Ureter (tissue), 1 donor: Measurements from ENCODE around the gene ATG4D. TPM values are rescaled to one million over a fixed set of nuclear protein-coding genes. Genes with fewer than 3 reads are reported as not detected.

ENCODE experiments used
- DNase-seq: peaks from one replicate; pipeline ENCODE4 v3.0.0-alpha.2; 2020; ENCODE audit warnings: low spot score
- total RNA-seq: library from RNA; stranded (reverse); gene quantifications from one replicate; pipeline ENCODE4 v1.2.4, GENCODE V29; 2023
- donor health status: DM: yes; HTN: yes; CAD: no.

The ATG4D gene
- 36.7 TPM for total RNA-seq

- DNase-seq: peak; percentile 83
These were observed at the start of gene ATG4D for GRCh38 chr19:10543420-10544241. TSS of gene ATG4D (plus strand) at chr19:10543904. CDS start at chr19:10544091, 187 bp downstream.

- DNase-seq: no peak
These were observed 46.3 kb upstream of the ATG4D start for GRCh38 chr19:10497371-10497770.

DNA sequence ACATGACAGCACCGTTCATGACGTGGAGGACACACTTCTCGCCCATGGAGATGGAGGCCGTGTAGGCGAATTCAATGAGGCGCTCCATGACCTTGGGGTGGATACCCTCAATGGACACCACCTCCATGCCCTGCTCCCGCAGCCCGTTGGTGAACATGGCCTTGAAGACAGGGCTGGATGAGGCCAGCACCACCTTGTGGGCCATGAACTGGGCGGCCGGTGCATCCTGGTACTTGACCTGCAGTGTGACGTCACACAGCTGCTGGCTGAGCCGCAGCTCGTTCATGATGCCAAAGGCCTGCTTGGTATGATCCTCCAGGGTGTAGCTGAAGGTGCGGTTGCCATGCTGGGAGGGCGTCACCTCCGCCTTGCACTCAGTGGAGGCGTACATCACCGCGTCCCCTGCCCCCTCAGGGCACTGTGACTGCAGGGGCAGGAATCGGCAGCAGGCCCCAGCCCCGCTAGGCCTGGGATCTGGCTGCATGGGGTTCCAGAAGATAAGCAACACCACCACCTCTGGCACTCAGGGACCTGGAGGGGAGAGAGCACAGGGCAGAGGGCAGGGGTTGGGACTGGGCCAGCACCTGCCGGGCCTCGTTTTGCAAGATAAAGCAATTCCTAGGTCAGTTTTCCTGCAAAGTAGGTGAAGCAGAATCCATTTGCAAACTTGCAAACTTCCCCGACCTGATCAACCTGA lies 44.0 kb upstream of the ATG4D start:
- no peak for DNase-seq

- no peak for DNase-seq
These were observed 43.5 kb upstream of the ATG4D start for GRCh38 chr19:10500247-10500592.

DNA sequence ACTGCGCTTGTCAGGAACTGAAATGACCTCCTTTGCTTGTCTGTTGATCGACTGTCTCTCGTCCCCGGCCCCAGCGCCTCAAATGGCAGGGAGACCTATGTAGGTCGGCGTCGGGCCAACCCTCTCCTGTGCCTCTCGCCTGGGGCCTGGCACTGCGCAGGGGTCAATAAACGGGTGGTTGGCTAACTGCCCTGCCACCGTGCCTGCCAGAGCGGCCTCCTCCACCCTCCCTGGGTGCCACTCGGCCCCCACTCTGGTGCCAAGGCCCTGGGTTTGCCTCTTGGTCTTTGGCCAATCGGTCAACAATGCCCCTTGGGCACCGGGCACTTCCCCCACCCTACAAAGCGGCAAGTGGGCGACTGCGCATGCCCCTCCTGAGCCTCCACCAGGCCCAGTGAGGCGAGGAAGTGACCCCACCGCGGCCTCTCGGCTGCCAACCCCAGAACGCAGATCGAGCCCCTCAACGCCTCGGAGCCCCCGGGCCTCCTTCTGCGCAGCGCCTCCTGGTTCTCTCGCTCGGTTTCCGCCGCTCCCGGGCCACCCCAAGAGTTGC lies 41.7 kb upstream of the ATG4D start:
- DNase-seq: peak; percentile 76

- peak; percentile 94 for DNase-seq
These were observed 41.1 kb upstream of the ATG4D start for GRCh38 chr19:10502524-10503001.

GRCh38 chr19:10503002-10503789 lies 40.5 kb upstream of the ATG4D start, which contains the start of gene KEAP1:
TSS of gene KEAP1 (minus strand) at chr19:10503356. CDS start at chr19:10500033, 3,323 bp downstream.
- peak; percentile 58 for DNase-seq

DNA sequence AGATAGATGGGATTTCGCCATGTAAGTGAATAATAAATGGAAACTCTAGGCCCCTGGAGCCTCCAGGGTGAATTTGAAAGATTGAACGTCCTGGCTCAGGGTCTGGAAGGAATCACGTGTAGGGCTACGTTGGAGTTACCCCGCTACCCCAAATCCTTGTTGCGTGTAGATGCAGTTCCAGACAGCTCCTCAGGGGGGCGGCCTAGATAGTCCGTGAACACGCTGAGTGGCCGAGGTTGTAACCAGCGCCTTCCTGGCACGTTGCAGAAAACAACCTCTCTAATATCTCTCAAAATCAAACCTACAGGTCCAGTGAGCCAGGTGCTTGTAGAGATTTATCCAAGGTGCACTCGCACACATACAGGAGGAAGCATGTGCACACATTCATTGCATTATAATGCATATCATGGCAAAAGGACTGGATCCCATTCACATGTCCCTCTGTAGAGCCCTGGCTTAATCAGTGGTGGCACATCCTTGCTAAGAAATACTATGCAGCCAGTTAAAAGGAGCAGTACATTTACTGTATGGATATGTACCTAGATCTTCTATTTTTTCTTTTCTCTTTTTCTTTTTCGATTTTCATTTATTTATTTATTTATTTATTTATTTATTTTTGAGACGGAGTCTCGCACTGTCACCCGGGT lies 38.0 kb upstream of the ATG4D start:
- DNase-seq: peak; percentile 76

- DNase-seq: no peak
These were observed 35.7 kb upstream of the ATG4D start for GRCh38 chr19:10508036-10508435.

- no peak for DNase-seq
These were observed 35.0 kb upstream of the ATG4D start for GRCh38 chr19:10508707-10509106.

GRCh38 chr19:10510301-10510802 lies 33.4 kb upstream of the ATG4D start:
- DNase-seq: no peak

DNA sequence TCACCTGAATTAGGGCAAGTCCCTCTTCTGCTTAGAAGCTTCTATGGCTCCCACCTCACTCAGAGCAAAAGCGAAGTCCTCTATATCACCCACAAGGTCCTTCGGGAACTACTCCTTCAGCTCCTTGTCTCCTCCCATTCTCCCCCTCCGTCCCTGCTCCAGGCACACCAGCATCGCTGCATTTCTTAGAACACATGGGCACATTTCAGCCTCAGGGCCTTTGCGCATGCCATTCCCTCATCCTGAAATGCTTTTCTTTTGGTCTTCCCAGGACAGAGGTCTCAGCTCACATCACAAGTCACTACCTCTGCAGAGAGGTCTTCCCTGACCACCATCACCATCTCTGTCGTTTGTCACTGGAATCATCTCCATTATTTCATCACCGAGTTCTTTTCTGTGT lies 30.5 kb upstream of the ATG4D start:
- no peak for DNase-seq

DNA sequence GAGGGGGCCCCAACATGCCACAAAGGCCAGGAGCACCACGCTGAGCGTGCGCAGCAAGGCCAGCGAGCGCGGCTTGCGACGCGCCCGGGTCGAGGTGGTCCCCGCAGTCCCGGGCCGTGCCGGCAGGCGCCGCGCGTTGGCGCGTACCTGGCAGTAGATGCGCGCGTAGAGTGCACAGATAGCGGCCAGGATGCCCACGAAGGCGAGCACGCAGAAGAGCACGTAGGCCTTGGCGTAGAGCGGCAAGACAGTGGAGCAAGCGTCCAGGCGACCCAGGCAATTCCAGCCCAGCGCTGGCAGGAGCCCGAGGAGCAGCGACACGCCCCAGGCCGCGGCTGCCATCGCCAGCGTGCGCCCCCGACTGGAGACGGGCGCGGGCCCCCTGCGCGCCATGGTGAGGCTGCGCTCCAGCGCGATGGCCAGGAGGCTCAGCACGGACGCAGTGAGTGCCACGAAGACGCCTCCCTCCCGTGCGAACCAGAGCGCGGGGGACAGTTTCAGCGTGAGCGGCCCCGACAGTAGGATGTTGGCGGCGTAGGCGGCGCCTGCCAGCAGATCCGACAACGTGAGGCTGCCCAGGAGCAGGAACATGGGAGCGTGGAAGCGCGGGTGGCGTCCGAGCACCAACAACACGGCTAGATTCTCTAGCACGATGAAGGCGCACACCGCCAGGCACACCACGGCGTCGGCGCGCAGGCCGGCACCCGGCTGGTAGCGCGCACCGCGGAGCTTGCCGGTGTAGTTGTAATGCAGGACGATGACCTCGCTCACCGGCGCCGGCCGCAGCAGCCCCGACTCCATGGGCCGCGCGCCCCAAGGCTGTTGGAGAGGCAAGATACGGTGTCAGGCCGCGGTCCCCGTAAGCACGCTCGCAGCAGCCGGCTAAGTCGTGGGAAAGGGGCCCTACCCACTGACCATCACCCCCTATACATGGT lies 29.2 kb upstream of the ATG4D start:
- no peak for DNase-seq

- DNase-seq: no peak
These were observed 27.7 kb upstream of the ATG4D start for GRCh38 chr19:10516064-10516385.

DNA sequence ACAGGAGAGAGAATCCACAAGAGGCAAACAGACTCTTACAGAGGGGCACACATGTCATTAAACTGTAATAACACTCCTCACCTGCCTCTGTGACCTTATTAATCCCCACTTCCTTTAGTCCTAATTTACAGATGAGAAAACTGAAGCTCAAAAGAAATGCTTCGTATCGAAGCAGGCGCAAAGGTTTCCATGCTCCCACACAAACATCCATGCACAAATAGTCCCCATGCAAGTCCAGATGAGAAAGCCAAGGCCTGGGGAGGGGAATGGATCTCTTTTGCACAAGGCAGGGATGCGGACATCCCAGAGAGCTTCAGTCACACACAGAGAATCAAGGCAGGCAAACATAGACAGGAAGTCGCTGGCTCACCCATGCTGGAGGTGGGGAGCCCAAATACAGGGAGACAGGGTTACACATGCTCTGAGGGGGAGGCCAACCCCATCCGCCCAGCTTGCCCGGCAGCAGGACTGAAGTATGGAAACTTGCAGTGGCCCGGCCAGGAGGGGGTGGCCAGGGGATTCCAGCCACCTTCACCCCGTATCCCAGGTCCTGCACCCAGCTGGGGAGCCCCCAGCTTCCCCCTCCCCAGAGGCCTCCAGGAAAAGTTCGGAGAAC lies 26.9 kb upstream of the ATG4D start:
- no peak for DNase-seq

- DNase-seq: no peak
These were observed 26.3 kb upstream of the ATG4D start, which contains the start of gene S1PR5 for GRCh38 chr19:10517361-10517759. TSS of gene S1PR5 (minus strand) at chr19:10517447. CDS start at chr19:10515011, 2,436 bp downstream.

DNA sequence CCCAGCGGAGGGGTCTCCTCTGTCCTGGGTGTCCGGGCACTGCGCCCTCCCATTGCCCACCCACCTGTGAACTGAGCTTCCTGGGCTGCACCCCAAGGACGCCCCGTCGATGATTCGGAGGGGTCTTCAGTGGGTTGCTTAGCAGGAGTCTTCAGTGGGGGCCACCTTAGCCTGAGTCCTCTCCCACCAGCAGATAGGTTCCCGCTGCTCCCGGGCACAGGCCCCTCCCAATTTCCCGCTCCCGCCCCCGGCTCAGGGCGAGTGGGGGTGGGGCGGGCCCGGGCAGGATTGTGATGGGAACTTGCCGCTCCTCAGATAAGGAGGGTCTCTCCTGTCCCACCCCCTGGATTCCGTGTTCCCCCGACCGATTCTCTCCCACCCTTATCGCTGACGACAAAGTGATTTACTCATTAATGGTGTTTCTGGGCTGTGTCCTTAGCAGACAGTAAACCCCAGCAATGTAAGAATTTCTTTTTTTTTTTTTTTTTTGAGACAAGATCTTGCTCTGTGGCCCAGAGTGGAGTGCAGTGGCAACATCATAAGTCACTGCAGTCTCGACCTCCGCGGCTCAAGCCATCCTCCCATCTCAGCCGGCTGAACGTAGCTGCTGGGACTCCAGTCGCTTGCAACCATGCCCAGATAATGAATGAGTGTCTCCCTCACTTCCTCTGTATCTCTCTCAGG lies 25.8 kb upstream of the ATG4D start:
- DNase-seq: peak; percentile 54

DNA sequence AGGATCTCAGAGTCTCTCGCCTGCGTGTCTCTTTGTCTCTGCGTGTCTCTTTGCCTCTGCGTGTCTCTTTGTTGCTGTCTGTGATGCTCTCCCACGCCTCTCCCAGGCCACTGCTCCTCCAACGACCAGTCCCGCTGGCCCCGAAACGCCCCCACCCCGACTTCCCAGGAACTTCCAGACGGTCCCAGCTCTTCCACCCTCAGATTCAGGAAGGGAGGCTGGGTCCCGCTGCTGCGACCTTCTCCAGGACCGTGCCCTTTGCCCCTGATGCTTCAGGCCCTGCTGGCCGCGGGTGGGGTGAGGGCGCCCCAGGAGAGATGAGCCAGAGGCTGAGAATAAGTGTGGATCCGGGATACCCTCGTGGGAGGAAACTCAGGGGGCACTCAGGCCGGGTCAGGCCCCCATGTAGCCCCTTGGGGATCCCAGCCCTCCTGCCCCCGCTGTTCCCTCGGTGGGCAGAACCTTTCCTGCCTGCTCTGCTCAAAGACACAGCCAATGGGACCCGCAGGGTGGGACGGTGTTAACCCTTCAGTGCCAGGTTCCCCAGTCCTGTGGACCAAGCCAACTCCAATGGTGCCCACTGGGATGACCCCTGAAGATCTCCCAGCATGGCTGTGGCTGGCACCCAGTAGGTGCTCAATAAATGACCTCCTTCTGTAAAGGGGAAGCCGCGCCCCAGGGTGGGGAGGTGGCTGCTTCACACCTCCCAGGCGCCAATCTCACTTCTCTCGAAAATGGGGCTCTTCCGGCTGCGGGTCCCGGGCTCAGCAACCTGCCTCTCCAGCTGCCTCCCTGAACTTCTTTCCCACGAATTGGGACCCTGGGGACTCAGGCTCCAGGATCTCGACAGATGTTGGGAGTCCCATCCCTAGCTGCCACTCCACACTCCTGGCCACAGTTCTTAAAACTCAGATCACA lies 25.0 kb upstream of the ATG4D start:
- DNase-seq: no peak
